ENCODE data around the gene ACOX1.

ACOX1 gene

DNA sequence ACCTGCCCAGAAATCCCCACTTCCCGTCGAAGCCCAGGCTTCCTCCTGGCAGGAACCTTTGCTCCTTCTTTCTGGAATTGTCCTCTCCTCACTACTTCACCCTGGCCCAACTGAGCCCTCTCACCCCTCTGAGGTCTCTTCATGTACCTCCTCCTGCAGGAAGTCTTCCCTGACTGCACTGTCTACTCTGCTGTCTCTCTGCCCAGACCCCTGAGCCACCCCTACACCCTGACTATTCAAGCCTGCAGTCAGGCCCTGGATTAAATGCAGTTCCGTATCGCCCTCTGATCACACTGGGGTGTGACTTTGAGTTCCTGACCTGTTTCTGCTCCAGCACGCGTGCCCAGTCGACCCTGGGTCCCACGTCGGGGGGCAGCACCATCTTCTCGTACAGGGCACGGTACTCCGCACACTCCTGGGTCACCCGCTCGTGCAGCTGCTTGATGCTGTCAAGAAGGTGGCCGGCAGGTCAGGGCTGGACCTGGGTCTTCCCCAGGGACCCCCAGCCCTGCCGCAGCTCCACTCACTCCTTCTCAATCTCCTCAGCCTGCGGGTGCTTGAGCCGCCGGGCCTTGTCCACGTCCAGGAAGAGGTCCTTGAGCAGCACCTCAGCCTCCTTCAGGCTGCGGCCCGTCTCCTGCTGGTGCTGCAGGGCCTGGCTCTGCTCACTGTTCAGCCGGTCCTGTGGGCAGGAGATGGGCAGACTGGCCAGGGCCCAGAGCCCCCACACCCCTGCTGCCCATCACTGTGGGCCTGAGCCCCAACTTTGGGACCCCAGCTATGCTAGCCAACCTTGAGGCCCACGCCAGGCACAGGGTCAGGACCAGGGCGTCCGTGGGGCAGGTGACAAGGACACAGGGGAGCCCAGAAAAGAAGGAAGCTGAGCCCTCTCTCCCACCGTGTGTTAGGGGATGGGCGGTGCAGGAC is 44.3 kb upstream of the ACOX1 start:
- TF ChIP-seq, protein P1, sequence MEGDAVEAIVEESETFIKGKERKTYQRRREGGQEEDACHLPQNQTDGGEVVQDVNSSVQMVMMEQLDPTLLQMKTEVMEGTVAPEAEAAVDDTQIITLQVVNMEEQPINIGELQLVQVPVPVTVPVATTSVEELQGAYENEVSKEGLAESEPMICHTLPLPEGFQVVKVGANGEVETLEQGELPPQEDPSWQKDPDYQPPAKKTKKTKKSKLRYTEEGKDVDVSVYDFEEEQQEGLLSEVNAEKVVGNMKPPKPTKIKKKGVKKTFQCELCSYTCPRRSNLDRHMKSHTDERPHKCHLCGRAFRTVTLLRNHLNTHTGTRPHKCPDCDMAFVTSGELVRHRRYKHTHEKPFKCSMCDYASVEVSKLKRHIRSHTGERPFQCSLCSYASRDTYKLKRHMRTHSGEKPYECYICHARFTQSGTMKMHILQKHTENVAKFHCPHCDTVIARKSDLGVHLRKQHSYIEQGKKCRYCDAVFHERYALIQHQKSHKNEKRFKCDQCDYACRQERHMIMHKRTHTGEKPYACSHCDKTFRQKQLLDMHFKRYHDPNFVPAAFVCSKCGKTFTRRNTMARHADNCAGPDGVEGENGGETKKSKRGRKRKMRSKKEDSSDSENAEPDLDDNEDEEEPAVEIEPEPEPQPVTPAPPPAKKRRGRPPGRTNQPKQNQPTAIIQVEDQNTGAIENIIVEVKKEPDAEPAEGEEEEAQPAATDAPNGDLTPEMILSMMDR (IDR thresholded peaks at IDR 0.05; ENCODE audit: low read depth, low read length): no peak
- DNase-seq (ENCODE audit: low read depth in 2 of 2): no peak
- H3K4me3 ChIP-seq (replicated peaks in 1 of 2; ENCODE audit: low read depth in 2 of 2, low read length in 2 of 2): no peak overlapping the region

DNA sequence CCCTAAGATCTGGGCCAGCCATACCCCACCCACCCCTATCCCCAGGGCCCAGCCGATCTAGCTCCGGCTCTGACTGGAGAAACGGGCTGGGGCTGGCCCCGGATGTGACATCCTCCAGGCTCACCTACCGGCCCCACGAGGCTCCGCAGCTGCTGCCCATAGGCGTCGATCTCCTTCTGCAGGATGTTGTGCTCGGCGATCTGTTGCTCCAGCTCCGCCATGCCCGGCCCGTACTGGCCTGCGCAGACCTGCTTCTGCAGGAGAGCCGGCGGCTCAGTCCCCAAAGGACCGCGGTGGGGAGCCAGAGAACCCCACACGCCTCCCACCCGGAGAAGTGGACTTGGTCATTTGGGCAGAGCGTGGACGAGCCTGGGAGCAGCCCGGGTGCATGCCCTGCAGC is 43.3 kb upstream of the ACOX1 start:
- no peak overlapping the region for H3K4me3 ChIP-seq (replicated peaks in 1 of 2; ENCODE audit: low read depth in 2 of 2, low read length in 2 of 2)
- TF ChIP-seq, protein P1 (IDR thresholded peaks at IDR 0.05; ENCODE audit: low read depth, low read length): no peak
- DNase-seq (ENCODE audit: low read depth in 2 of 2): no peak

DNA sequence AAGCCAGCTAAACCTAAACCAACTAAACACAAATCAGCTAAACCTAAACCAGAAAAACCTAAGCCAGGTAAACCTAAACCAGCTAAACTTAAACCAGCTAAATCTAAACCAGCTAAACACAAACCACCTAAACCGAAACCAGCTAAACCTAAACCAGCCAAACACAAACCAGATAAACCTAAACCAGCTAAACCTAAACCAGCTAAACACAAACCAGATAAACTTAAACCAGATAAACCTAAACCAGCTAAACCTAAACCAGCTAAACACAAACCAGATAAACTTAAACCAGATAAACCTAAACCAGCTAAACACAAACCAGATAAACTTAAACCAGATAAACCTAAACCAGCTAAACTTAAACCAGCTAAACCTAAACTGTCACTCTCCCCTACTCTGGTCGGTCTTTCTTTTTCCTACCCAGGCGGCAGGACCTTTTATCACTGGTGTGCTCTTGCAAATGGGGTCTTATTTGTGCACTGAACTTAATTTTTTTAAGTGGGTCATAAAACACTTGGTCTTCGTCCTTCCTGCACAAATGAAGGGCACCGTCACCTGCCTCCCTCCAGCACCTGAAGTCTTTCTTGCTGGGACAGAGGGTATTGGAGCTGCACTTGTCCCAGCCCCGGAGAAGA is 41.0 kb upstream of the ACOX1 start:
- TF ChIP-seq, protein P1 (IDR thresholded peaks at IDR 0.05; ENCODE audit: low read depth, low read length): no peak
- no peak overlapping the region for H3K4me3 ChIP-seq (replicated peaks in 1 of 2; ENCODE audit: low read depth in 2 of 2, low read length in 2 of 2)
- DNase-seq (ENCODE audit: low read depth in 2 of 2): no peak

DNA sequence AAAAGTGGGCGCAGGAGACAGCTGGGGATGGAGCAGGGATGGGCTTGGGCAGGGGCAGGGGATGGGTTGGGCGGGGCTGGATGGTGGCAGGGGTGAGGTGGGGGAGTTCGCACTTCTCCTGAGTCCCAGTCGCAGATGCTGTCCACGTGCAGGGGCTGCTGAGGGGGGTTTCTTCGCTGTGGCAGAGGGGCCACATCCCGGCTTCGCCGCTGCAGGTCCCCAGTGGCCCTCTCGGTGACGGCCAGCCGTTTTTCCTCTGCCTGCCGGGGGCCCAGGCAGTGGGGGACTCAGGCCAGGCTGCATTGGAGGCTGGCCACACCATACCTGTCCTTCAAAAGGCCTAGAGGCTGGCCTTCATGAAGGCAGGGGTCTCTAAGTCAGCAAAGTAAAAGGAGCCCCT is 39.8 kb upstream of the ACOX1 start:
- no peak overlapping the region for H3K4me3 ChIP-seq (replicated peaks in 1 of 2; ENCODE audit: low read depth in 2 of 2, low read length in 2 of 2)
- no peak for DNase-seq (ENCODE audit: low read depth in 2 of 2)
- TF ChIP-seq, protein P1 (IDR thresholded peaks at IDR 0.05; ENCODE audit: low read depth, low read length): no peak

GRCh38 chr17:76018340-76018680 is 39.3 kb upstream of the ACOX1 start:
- DNase-seq (ENCODE audit: low read depth in 2 of 2): no peak
- no peak overlapping the region for H3K4me3 ChIP-seq (replicated peaks in 1 of 2; ENCODE audit: low read depth in 2 of 2, low read length in 2 of 2)
- TF ChIP-seq, protein P1 (IDR thresholded peaks at IDR 0.05; ENCODE audit: low read depth, low read length): no peak

GRCh38 chr17:76017481-76018339 is 38.7 kb upstream of the ACOX1 start:
- H3K4me3 ChIP-seq (replicated peaks in 1 of 2; ENCODE audit: low read depth in 2 of 2, low read length in 2 of 2): no peak overlapping the region
- no peak for DNase-seq (ENCODE audit: low read depth in 2 of 2)
- TF ChIP-seq, protein P1 (IDR thresholded peaks at IDR 0.05; ENCODE audit: low read depth, low read length): no peak

All from cardiac fibroblast (primary cell).